Measurements from ENCODE around the gene SORCS1. TPM values are rescaled to one million over a fixed set of nuclear protein-coding genes. Genes with fewer than 3 reads are reported as not detected.

The SORCS1 gene
- total RNA-seq, 1 experiment from 2014 or later = 0.11 TPM

DNA sequence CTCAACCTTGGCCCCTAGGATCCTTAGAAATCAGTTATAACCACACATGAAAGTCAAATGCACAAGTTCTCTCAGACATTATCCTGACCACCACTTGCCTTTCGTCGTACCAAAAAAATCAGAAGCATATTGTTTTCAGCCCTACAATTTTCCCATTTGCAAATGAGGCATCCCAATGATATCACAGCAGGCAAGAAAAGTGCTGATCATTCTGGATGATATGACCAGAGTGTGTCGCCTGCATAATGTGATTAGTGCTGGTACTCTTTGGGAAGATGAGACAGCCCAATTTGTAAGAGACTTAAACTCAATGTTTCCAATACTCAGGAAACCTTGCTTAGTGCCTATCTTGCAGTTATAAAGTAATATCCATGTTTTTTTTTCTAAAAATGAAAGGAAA is 168.0 kb downstream of the SORCS1 start:
- H3K79me2 ChIP-seq (ENCODE audit: low read length) = no peaks in the 10 kb centered on the region
- no peak overlapping the region for H3K9ac ChIP-seq (ENCODE audit: low read length)
- H3K27ac ChIP-seq (ENCODE audit: low read length) = no peak overlapping the region
- no peaks in the 10 kb centered on the region for H3K4me1 ChIP-seq (ENCODE audit: insufficient read depth, low read length)
- TF ChIP-seq, protein P1, sequence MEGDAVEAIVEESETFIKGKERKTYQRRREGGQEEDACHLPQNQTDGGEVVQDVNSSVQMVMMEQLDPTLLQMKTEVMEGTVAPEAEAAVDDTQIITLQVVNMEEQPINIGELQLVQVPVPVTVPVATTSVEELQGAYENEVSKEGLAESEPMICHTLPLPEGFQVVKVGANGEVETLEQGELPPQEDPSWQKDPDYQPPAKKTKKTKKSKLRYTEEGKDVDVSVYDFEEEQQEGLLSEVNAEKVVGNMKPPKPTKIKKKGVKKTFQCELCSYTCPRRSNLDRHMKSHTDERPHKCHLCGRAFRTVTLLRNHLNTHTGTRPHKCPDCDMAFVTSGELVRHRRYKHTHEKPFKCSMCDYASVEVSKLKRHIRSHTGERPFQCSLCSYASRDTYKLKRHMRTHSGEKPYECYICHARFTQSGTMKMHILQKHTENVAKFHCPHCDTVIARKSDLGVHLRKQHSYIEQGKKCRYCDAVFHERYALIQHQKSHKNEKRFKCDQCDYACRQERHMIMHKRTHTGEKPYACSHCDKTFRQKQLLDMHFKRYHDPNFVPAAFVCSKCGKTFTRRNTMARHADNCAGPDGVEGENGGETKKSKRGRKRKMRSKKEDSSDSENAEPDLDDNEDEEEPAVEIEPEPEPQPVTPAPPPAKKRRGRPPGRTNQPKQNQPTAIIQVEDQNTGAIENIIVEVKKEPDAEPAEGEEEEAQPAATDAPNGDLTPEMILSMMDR (conservative IDR thresholded peaks at IDR 0.05; ENCODE audit: low read depth, low read length) = no peak
- TF ChIP-seq EZH2phosphoT487 (IDR thresholded peaks at IDR 0.05; ENCODE audit: borderline replicate concordance, low read length) (no peak), EZH2 (IDR thresholded peaks at IDR 0.05; ENCODE audit: low read length, unreplicated experiment) (no peak)
- no peak for DNase-seq
- no peaks in the 10 kb centered on the region for H3K36me3 ChIP-seq (ENCODE audit: low read depth, low read length)
- no peak for ATAC-seq
- no peaks in the 10 kb centered on the region for H4K20me1 ChIP-seq (ENCODE audit: low read length)
- H3K9me2 ChIP-seq (replicated peaks; ENCODE audit: low read length) = no peaks in the 10 kb centered on the region
- no peaks in the 10 kb centered on the region for H3F3A ChIP-seq (ENCODE audit: low read length, unreplicated experiment)
- no peaks in the 10 kb centered on the region for H3K9me3 ChIP-seq (ENCODE audit: low read length)
- ChIA-PET POLR2A (ENCODE audit: unreplicated experiment) (no interaction called here), CTCF (no interaction called here)
- H3K27me3 ChIP-seq (ENCODE audit: low read length) = peaks cover 77% of the 10 kb centered on the region
- H2AFZ ChIP-seq (ENCODE audit: low read length) = no peak overlapping the region
- no peak overlapping the region for H3K4me2 ChIP-seq (ENCODE audit: low read length)
- BruUV-seq (replicated peaks) = no TSS peak
- H3K4me3 ChIP-seq (ENCODE audit: low read length) = no peak overlapping the region
- intact Hi-C loops (cut with micrococcal nuclease) = no loop called here

DNA sequence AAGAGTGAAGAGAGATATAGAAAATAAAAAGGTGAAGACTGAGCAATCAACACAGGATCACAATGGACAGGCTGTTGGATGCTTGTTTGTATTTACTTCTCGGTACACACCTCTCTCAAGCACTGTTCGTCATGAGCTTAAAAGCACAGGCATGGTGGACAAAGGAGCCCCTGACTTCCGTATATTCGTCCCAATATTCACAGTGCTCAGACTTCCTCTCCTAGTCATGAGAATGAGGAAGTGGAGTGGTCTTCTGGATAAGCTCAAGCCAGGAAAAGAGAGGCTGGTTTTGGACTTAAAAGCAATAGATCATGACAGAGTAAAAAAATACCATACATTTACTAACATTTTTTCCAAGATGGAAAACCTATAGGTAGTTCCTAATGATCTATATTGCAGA is 172.5 kb downstream of the SORCS1 start:
- POLR2A ChIA-PET (ENCODE audit: unreplicated experiment) = no interaction called here

GRCh38 chr10:106991091-106991490 is 173.4 kb downstream of the SORCS1 start:
- no peak overlapping the region for H2AFZ ChIP-seq (ENCODE audit: low read length)
- no peaks in the 10 kb centered on the region for H3K36me3 ChIP-seq (ENCODE audit: low read depth, low read length)
- peaks cover 53% of the 10 kb centered on the region for H3K27me3 ChIP-seq (ENCODE audit: low read length)
- intact Hi-C loops (cut with micrococcal nuclease) = no loop called here
- ChIA-PET POLR2A (ENCODE audit: unreplicated experiment) (no interaction called here), CTCF (no interaction called here)
- DNase-seq (no peak), ATAC-seq (no peak)
- no peak overlapping the region for H3K27ac ChIP-seq (ENCODE audit: low read length)
- H3K9ac ChIP-seq (ENCODE audit: low read length) = no peak overlapping the region
- no peaks in the 10 kb centered on the region for H3K9me3 ChIP-seq (ENCODE audit: low read length)
- no peaks in the 10 kb centered on the region for H3K4me1 ChIP-seq (ENCODE audit: insufficient read depth, low read length)
- TF ChIP-seq EZH2phosphoT487 (IDR thresholded peaks at IDR 0.05; ENCODE audit: borderline replicate concordance, low read length) (no peak), EZH2 (IDR thresholded peaks at IDR 0.05; ENCODE audit: low read length, unreplicated experiment) (no peak)
- TF ChIP-seq, protein P1 (conservative IDR thresholded peaks at IDR 0.05; ENCODE audit: low read depth, low read length) = no peak
- no peaks in the 10 kb centered on the region for H4K20me1 ChIP-seq (ENCODE audit: low read length)
- H3F3A ChIP-seq (ENCODE audit: low read length, unreplicated experiment) = no peaks in the 10 kb centered on the region
- no peak overlapping the region for H3K4me2 ChIP-seq (ENCODE audit: low read length)
- no peaks in the 10 kb centered on the region for H3K79me2 ChIP-seq (ENCODE audit: low read length)
- BruUV-seq (replicated peaks) = no TSS peak
- H3K9me2 ChIP-seq (replicated peaks; ENCODE audit: low read length) = no peaks in the 10 kb centered on the region
- no peak overlapping the region for H3K4me3 ChIP-seq (ENCODE audit: low read length)

More for the DNA sequence above, 172.5 kb downstream of the SORCS1 start:
- H3K4me2 ChIP-seq (ENCODE audit: low read length) = no peak overlapping the region
- no peaks in the 10 kb centered on the region for H4K20me1 ChIP-seq (ENCODE audit: low read length)
- peaks cover 61% of the 10 kb centered on the region for H3K27me3 ChIP-seq (ENCODE audit: low read length)
- DNase-seq = no peak
- no peak for ATAC-seq
- H3K36me3 ChIP-seq (ENCODE audit: low read depth, low read length) = no peaks in the 10 kb centered on the region
- no peak overlapping the region for H3K9ac ChIP-seq (ENCODE audit: low read length)
- no peaks in the 10 kb centered on the region for H3K4me1 ChIP-seq (ENCODE audit: insufficient read depth, low read length)
- no peak overlapping the region for H2AFZ ChIP-seq (ENCODE audit: low read length)
- H3K79me2 ChIP-seq (ENCODE audit: low read length) = no peaks in the 10 kb centered on the region
- TF ChIP-seq EZH2phosphoT487 (IDR thresholded peaks at IDR 0.05; ENCODE audit: borderline replicate concordance, low read length) (no peak), EZH2 (IDR thresholded peaks at IDR 0.05; ENCODE audit: low read length, unreplicated experiment) (no peak)
- TF ChIP-seq, protein P1 (conservative IDR thresholded peaks at IDR 0.05; ENCODE audit: low read depth, low read length) = no peak
- CTCF ChIA-PET = no interaction called here
- no peaks in the 10 kb centered on the region for H3K9me3 ChIP-seq (ENCODE audit: low read length)
- intact Hi-C loops (cut with micrococcal nuclease) = no loop called here
- no peaks in the 10 kb centered on the region for H3K9me2 ChIP-seq (replicated peaks; ENCODE audit: low read length)
- H3K27ac ChIP-seq (ENCODE audit: low read length) = no peak overlapping the region
- no peaks in the 10 kb centered on the region for H3F3A ChIP-seq (ENCODE audit: low read length, unreplicated experiment)
- BruUV-seq (replicated peaks) = no TSS peak
- no peak overlapping the region for H3K4me3 ChIP-seq (ENCODE audit: low read length)
